T-helper 1 cell treated with Interleukin-12 subunit alpha and Interleukin-12 subunit beta and Interleukin-4 antibody, amounts not matched to agents 30 μg/mL and 1 μg/mL, for 36 hours (primary cell): ENCODE results near the gene C19orf38.
"Not testable (repeated sequence)": the region's sequence is repeated elsewhere in the genome, so short reads cannot be mapped to it uniquely, and the experiment has no call there.

Experiments used
- H3K27ac Mint-ChIP-seq: one replicate; pipeline ENCODE4 v1.8.0; 2021; ENCODE audit warnings: mild to moderate bottlenecking, mixed read lengths
- H3K27me3 Mint-ChIP-seq: one replicate; pipeline ENCODE4 v1.8.0; 2021; ENCODE audit warnings: low read depth, mixed read lengths
- H3K36me3 Mint-ChIP-seq: one replicate; pipeline ENCODE4 v1.8.0; 2021; ENCODE audit warnings: low read depth, mixed read lengths
- H3K4me1 Mint-ChIP-seq: one replicate; pipeline ENCODE4 v1.8.0; 2021; ENCODE audit warnings: low read depth, mixed read lengths
- H3K4me3 Mint-ChIP-seq: one replicate; pipeline ENCODE4 v1.8.0; 2021; ENCODE audit warnings: mild to moderate bottlenecking, moderate library complexity, mixed read lengths
- H3K9me3 Mint-ChIP-seq: one replicate; pipeline ENCODE4 v1.8.0; 2021; ENCODE audit warnings: mixed read lengths

C19orf38 gene

DNA sequence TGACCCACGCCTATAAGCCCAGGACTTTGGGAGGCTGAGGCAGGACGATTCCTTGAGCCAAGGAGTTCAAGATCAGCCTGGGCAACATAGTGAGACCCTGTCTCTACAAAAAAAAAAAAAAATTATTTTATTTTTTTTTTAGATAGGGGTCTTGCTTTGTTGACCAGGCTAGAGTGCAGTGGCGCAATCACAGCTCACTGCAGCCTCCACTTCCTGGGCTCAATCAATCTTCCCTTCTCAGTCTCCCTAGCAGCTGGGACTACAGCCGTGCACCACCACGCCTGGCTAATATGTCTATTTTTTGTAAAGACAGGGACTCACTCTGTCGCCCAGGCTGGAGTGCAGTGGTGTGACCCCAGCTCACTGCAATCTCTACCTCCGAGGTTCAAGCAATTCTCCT, 4.7 kb downstream of the C19orf38 start:
- Mint-ChIP-seq H3K36me3 (no peaks in the 10 kb centered on the region), H3K4me3 (no peak overlapping the region), H3K27ac (no peak overlapping the region), H3K9me3 (no peaks in the 10 kb centered on the region), H3K27me3 (no peaks in the 10 kb centered on the region), H3K4me1 (peaks cover 6% of the 10 kb centered on the region)

DNA sequence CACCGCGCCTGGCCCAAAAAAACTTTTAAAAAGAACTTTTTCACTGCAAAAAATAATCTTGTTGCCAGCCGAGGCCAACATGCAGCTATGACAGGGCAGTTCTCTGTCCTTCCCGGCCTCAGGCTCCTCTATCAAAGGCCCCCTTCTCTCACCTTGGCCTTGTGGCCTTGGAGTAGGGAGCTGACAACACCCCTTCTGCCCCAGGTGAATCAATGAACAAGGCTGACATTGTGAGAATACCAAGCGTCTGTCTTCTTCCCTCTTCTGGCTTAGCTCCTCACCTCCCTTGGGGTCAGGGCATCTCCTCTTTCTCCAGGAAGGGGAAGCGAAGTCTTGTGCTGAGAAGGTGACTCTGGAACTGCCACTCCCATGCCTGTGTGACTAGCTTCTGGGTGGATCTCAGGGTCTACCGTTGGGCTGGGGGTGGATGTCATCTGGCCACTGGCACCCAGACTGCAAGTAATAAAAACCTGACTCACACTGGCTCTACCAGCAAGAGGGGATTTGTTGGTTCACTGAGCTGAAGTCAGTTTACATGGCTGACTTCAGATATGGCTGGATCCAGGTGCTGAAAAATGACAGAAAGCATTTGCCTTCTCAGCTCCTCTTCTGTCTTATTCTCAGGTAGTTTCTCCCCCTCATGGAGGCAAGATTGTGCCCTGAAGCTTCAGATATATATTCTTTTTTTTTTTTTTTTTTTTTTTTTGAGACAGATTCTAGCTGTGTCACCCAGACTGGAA, 6.3 kb downstream of the C19orf38 start:
- Mint-ChIP-seq H3K27me3 (no peaks in the 10 kb centered on the region), H3K4me3 (no peak overlapping the region), H3K4me1 (peaks cover 6% of the 10 kb centered on the region), H3K36me3 (no peaks in the 10 kb centered on the region), H3K27ac (no peak overlapping the region), H3K9me3 (no peaks in the 10 kb centered on the region)

DNA sequence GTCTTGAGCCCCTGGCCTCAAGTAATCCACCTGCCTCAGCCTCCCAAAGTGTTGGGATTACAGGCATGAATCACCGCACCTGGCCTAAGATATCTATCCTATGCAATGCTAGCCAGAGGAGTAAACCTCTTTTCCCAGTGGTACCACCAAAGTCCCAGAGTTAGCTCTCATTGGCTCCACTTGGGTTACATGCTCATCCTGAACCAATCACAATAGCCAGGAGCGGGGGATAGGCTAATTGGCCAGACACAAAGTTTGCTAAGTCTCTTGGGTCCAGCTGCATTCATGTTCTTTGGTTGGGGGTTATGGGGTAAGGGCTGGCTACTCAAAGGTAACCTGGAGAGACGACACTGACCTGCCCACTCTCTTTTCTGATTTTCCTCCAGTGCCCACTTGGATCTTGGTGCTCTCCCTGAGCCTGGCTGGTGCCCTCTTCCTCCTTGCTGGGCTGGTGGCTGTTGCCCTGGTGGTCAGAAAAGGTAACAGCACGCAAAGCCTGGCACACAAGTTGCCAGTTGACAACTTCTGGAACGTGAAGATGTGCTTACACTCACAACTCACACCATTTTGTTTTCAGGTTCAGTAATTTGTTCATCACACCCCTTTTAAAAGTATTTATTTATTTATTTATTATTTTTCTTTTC, 7.8 kb downstream of the C19orf38 start:
- no peaks in the 10 kb centered on the region for H3K27me3 Mint-ChIP-seq
- H3K9me3 Mint-ChIP-seq = no peaks in the 10 kb centered on the region
- peaks cover 6% of the 10 kb centered on the region for H3K4me1 Mint-ChIP-seq
- no peak overlapping the region for H3K4me3 Mint-ChIP-seq
- no peaks in the 10 kb centered on the region for H3K36me3 Mint-ChIP-seq
- no peak overlapping the region for H3K27ac Mint-ChIP-seq

DNA sequence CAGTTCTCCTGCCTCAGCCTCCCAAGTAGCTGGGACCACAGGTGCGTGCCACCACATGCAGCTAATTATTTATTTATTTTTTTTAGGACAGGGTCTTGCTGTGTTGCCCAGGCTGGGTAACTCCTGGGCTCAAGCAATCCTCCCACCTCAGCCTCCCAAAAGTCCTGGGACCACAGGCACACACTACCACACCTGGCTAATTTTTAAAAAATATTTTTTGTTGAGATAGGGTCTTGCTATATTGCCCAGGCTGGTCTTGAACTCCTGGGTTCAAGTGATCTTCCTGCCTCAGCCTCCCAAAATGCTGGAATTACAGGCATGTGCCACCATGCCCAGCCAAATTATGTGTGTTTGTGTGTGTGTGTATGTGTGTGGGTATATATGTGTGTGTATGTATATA, 8.7 kb downstream of the C19orf38 start:
- not testable (repeated sequence) for H3K9me3 Mint-ChIP-seq, H3K27me3 Mint-ChIP-seq, H3K4me3 Mint-ChIP-seq, H3K4me1 Mint-ChIP-seq, H3K27ac Mint-ChIP-seq, H3K36me3 Mint-ChIP-seq

DNA sequence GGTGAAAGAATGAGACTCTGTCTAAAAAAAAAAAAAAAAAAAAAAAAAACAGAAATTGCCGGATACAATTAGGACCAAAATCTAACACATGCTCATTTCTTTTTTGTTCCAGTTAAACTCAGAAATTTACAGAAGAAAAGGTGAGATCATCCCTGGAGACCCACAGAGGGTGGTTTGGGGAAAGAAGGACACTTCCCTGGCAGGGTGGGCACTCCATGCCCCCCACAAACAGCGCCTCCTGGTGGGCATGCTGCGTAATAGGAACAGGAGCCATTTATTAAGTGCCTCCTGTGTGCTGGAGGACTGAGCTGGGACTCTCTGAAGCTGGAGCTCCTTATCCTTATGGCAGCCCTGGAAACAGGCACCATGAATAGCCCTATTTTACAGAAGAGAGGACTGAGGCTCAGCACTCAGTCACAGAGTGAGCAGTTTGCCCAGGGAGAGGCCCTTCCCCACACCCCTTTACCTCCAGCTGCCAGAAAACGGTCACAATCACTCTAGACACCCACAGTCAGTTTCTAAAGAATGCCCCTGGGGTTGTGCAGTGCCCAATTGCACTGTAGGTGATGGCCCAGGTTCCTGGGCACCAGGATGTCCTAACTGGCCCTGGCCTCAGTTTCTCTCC, 10.1 kb downstream of the C19orf38 start:
- peaks cover 3% of the 10 kb centered on the region for H3K36me3 Mint-ChIP-seq
- H3K27ac Mint-ChIP-seq = no peak overlapping the region

DNA sequence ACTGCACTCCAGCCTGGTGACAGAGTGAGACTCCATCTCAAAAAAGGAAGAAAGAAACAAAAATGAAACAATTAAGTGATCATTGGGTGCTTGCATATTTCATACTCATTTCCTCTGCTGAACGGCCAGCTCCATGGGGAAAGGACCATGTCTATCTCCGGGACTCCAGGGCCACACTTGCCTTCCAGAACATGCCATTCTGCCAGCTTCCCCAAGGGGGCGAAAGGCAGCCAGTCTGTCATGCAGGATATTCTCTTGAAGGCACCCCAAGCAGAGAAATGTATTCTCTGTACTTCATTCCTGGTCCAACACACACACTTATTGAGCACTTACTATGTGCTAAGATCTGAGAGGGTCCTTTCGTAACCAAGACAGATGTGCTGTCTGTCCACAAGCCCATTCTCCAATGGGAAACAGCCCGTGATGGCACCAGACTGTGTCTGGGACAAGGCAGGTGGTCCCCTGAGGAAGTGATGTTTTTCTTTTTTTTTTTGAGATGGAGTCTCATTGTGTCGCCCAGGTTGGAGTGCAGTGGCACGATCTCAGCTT, 13.0 kb downstream of the C19orf38 start:
- peaks cover 3% of the 10 kb centered on the region for H3K36me3 Mint-ChIP-seq
- H3K4me3 Mint-ChIP-seq = no peak overlapping the region
- no peaks in the 10 kb centered on the region for H3K9me3 Mint-ChIP-seq
- H3K27me3 Mint-ChIP-seq = no peaks in the 10 kb centered on the region
- peaks cover 17% of the 10 kb centered on the region for H3K4me1 Mint-ChIP-seq
- H3K27ac Mint-ChIP-seq = peak overlapping the region; percentile 55

More for the DNA sequence above, 10.1 kb downstream of the C19orf38 start:
- Mint-ChIP-seq H3K4me3 (no peak overlapping the region), H3K9me3 (no peaks in the 10 kb centered on the region), H3K27me3 (no peaks in the 10 kb centered on the region), H3K4me1 (peaks cover 9% of the 10 kb centered on the region)

DNA sequence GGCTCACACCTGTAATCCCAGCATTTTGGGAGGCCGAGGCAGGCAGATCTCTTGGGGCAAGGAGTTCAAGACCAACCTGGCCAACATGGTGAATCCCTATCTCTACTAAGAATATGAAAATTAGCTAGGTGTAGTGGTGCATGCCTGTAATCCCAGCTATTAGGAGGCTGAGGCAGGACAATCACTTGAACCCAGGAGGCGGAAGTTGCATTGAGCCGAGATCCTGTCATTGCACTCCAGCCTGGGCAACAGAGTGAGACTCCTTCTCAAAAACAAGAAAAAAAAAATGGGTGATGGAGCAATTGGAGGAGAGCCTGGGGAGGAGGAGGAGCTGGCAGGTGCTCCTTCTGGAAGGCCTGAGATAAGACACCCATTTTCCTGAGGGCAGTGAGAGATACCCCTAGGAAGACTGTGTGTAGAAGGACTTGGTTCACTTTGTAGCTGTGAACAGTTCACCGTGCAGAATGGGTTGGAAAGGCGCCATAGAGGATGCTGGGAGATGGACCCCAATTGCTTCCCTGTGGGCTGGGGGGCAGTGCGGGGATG, 14.4 kb downstream of the C19orf38 start:
- Mint-ChIP-seq H3K9me3 (no peaks in the 10 kb centered on the region), H3K4me1 (peaks cover 17% of the 10 kb centered on the region), H3K27ac (no peak overlapping the region), H3K4me3 (no peak overlapping the region), H3K27me3 (no peaks in the 10 kb centered on the region), H3K36me3 (peaks cover 3% of the 10 kb centered on the region)

DNA sequence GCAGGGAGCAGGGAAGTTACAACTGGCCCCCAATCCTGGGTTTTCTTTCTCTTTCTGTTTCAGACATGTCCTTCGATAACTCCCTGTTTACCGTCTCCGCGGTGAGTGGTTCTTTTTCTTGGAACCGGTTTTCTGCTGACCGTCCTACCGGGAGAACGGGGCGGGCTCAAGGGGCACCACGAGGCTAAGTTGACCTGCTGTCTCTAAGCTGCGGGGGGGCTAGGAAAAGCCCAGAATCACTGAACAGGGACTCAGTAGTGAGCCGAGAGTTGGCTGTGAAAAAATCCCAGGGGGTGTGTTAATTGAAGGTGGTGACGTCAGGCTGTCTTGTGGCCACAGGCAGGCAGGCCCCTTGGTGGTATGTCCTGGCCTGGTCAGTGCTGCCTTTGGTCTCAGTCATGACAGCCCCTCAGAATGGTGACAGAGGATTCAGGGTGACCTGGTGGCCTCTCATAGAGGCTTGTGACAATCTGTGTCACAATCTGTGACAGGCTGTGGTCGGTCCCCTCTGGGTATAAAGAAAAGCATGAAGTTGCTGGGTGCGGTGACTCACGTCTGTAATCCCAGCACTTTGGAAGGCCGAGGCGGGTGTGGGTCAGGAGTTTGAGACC, 15.0 kb downstream of the C19orf38 start:
- no peak overlapping the region for H3K4me3 Mint-ChIP-seq
- no peaks in the 10 kb centered on the region for H3K27me3 Mint-ChIP-seq
- H3K36me3 Mint-ChIP-seq = peaks cover 6% of the 10 kb centered on the region
- H3K9me3 Mint-ChIP-seq = no peaks in the 10 kb centered on the region
- no peak overlapping the region for H3K27ac Mint-ChIP-seq
- H3K4me1 Mint-ChIP-seq = peaks cover 20% of the 10 kb centered on the region

DNA sequence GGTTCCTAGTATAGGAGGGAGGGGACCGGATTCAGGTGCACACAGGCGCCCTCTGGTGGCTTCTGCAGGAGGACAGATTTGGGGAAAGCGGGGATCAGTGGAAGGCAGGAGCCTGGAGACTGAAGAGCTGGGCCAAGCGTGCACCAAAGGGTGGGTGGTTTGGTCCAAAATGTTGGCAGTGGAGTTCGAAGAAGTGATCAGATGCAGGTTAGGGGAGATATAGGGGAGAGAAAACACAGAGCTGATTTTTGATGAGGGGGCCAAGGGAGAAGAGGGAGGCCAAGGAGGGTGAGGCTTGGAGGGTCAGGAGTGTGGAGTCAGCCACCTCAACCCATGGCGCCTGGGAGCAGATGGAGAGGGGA, 16.3 kb downstream of the C19orf38 start:
- peak overlapping the region; percentile 56 for H3K27ac Mint-ChIP-seq

DNA sequence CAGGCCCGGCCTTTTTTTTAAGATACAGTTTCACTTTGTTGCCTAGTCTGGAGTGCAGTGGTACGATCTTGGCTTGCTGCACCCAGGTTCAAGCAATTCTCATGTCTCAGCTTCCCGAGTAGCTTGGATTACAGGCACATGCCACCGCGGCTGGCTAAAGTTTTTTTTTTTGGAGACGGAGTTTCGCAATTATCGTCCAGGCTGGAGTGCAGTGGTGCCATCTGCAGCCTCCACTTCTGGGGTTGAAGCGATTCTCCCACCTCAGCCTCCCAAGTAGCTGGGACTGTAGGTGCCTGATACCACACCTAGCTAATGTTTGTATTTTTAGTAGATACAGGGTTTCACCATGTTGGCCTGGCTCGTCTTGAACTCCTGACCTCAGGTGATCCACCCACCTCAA, 18.3 kb downstream of the C19orf38 start:
- Mint-ChIP-seq H3K36me3 (peaks cover 5% of the 10 kb centered on the region), H3K27me3 (no peaks in the 10 kb centered on the region), H3K9me3 (no peaks in the 10 kb centered on the region), H3K27ac (no peak overlapping the region), H3K4me1 (peaks cover 27% of the 10 kb centered on the region), H3K4me3 (no peak overlapping the region)

More for the DNA sequence above, 16.3 kb downstream of the C19orf38 start:
- Mint-ChIP-seq H3K4me3 (no peak overlapping the region), H3K27me3 (no peaks in the 10 kb centered on the region), H3K36me3 (peaks cover 6% of the 10 kb centered on the region), H3K9me3 (no peaks in the 10 kb centered on the region), H3K4me1 (peaks cover 23% of the 10 kb centered on the region)

DNA sequence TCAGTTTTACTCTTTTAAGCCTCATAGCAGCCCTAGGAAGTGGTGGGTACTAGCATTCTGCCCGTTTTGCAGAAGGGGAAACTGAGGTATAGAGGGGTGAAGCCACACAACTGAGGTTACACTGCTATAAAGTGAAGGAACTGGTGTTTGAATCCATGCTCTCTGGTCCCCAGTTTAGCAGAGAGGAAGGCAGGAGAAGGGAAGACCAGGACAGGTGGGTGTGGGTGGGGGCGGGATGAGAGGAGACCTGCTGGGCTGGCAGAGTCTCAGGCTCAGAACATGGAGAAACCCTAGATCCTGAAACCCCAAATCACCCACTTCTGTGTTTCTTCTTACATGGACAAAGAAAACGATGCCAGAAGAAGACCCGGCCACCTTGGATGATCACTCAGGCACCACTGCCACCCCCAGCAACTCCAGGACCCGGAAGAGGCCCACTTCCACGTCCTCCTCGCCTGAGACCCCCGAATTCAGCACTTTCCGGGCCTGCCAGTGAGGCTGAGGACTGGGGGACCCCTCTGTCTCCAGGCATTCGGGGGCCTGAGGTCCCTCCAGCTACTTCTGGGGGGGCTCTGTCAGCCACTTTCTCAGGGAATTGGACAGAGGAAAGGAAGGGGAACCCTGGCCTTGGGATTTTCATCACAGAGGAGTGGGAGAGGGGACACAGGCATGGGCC, 20.8 kb downstream of the C19orf38 start:
- H3K27ac Mint-ChIP-seq = peak overlapping the region; percentile 52
- peaks cover 3% of the 10 kb centered on the region for H3K36me3 Mint-ChIP-seq
- H3K4me1 Mint-ChIP-seq = peaks cover 30% of the 10 kb centered on the region
- no peaks in the 10 kb centered on the region for H3K27me3 Mint-ChIP-seq
- no peaks in the 10 kb centered on the region for H3K9me3 Mint-ChIP-seq
- peak overlapping the region; percentile 48 for H3K4me3 Mint-ChIP-seq

DNA sequence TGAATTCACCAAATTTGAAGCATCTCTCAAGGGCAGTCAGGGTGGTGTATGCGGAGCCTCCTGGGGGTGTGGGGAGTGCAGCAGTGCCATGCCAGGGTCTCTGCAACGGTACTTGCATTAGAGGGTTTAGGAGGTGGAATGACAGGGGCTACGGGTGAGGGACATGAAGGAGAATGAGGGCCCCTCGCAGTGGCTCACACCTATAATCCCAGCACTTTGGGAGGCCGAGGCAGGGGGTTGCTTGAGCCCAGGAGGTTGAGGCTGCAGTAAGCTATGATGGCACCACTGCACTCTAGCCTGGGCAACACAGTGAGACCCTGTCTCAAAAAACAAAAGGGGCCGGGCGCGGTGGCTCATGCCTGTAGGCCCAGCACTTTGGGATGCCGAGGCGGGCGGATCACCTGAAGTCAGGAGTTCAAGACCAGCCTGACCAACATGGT, 21.7 kb downstream of the C19orf38 start:
- H3K27ac Mint-ChIP-seq = peak overlapping the region; percentile 67
- not testable (repeated sequence) for H3K27me3 Mint-ChIP-seq, H3K9me3 Mint-ChIP-seq, H3K36me3 Mint-ChIP-seq
- peak overlapping the region; percentile 83 for H3K4me3 Mint-ChIP-seq
- H3K4me1 Mint-ChIP-seq = peaks cover 27% of the 10 kb centered on the region

DNA sequence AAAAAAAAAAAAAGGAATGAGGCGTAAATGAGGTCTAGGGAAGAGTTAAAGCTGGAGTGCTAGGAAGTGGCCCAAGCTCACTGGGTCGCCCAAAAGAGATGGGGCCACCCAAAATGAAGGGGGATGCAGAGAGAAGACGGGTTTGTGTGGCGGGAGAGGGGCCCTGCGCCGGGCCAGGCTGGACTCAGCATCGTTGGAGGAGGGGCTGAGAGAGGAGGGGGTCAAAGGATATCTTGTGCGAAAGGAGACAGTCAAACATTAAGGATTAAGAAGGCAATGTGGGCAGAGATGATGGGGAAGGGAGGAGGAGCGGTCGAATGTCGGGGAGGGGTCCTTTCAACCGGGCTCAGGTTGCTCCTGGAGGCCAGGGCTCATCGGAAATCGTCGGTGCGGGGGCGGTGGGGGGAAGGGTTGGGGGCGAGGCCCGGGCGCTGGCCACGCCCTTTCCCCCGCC, 22.3 kb downstream of the C19orf38 start:
- Mint-ChIP-seq H3K27ac (peak overlapping the region; percentile 93), H3K4me1 (peaks cover 28% of the 10 kb centered on the region), H3K4me3 (peak overlapping the region; percentile 83), H3K36me3 (peaks cover 3% of the 10 kb centered on the region), H3K9me3 (no peaks in the 10 kb centered on the region), H3K27me3 (no peaks in the 10 kb centered on the region)
